Right cardiac atrium (tissue), 5 donors: ENCODE data around the gene NGF. TPM values are rescaled to one million over a fixed set of nuclear protein-coding genes. Genes with fewer than 3 reads are reported as not detected.
A peak's percentile ranks its signal among the peaks of the same experiment; 100 is the strongest.
"Not testable (repeated sequence)": the region's sequence is repeated elsewhere in the genome, so short reads cannot be mapped to it uniquely, and the experiment has no call there.

Source experiments
- ATAC-seq, 2 donors: fragments of 200-7000 bp; cut with Tn5 transposase; one replicate each; pipeline versions ENCODE4 v1.8.0 to v1.9.1; 2020; ENCODE audit warnings: moderate library complexity in 2 of 2, mild to moderate bottlenecking in 1 of 2
- DNase-seq, 3 donors: peaks; one replicate each; pipeline ENCODE4 v3.0.0-alpha.2; 2020
- H3K27ac ChIP-seq: one replicate; pipeline ENCODE4 v1.5.1; 2013; ENCODE audit warnings: mild to moderate bottlenecking, low read length, control low read depth, moderate library complexity
- H3K27me3 ChIP-seq: one replicate; pipeline ENCODE4 v1.6.1; 2013; ENCODE audit not compliant: control insufficient read depth, insufficient read depth
- H3K4me1 ChIP-seq: one replicate; pipeline ENCODE4 v1.6.1; 2013; ENCODE audit warnings: low read length; ENCODE audit not compliant: control insufficient read depth, insufficient read depth
- H3K4me3 ChIP-seq: one replicate; pipeline ENCODE4 v1.5.1; 2013; ENCODE audit warnings: low read length, control low read depth
- H3K9me3 ChIP-seq: one replicate; pipeline ENCODE4 v1.6.1; 2013; ENCODE audit warnings: low read length; ENCODE audit not compliant: control insufficient read depth
- WGBS: extraction: QIAGEN DNeasy Blood & Tissue Kit; methylation state at CpG from one replicate; pipeline ENCODE4 v1.1.7; 2013; 5-methylcytosine and 5-hydroxymethylcytosine counted together
- intact Hi-C, 4 donors: fragments of 100-400 bp; cut with DNase I; formaldehyde crosslinking; loops; one replicate each; pipeline versions ENCODE4 v1.11.0 to v1.14.0; 2022 to 2023
- long read RNA-seq, 4 donors: library from polyadenylated mRNA; unstranded; transcript quantifications; one replicate each; pipeline ENCODE4 v2.0.0, GENCODE V29; 2020 to 2021
- polyA plus RNA-seq: library from polyadenylated mRNA; stranded (reverse); fragments of 200-250 nt; gene quantifications from one replicate; pipeline ENCODE4 v1.2.3, GENCODE V29; 2013
- total RNA-seq, 4 donors: library from RNA; stranded (reverse); fragmentation: NEBNext Ultra II Directional; extraction: Animal tissue kit (Norgen Biotek cat#: 25700); gene quantifications; one replicate each; pipeline ENCODE4 v1.2.1, GENCODE V29; 2021
- donor health status: healthy with polysubstance abuse.
- donor health status: DM: no; HTN: yes; CAD: no.
- donor health status: DM: no; HTN: no; CAD: no.
- donor health status: DM: no; HTN: yes; CAD: no; lungs with severe emphysema.
- donor health status: DM: yes; HTN: yes; CAD: no.

The NGF gene
- 1 to 10 TPM; 3.3 to 7.4 (median 5.6) TPM for total RNA-seq
- 17.4 TPM for polyA plus RNA-seq
- long read RNA-seq, donor 1, transcript NGF-201 (3 exons, 1,047 nt), result major isoform, 9 of 18 reads
- long read RNA-seq, donor 1, partial matches to known transcripts, result 1 of 18 reads
- long read RNA-seq, donor 1, other reads (novel, unspliced or antisense), result 8 of 18 reads
- long read RNA-seq, donor 2, partial matches to known transcripts, result 0 of 7 reads
- long read RNA-seq, donor 2, other reads (novel, unspliced or antisense), result 5 of 7 reads
- long read RNA-seq, donor 3, partial matches to known transcripts, result 0 of 11 reads
- long read RNA-seq, donor 3, other reads (novel, unspliced or antisense), result 8 of 11 reads
- long read RNA-seq, donor 4, partial matches to known transcripts, result 1 of 3 reads
- long read RNA-seq, donor 4, other reads (novel, unspliced or antisense), result 1 of 3 reads

- ATAC-seq (peak; percentile 82 to 93), DNase-seq (peak; percentile 72 to 86 (median 85))
- no peaks in the 10 kb centered on the region for H3K9me3 ChIP-seq
- 1% methylated on average over 69 of the region's 69 CpGs for WGBS
- H3K27me3 ChIP-seq, result no peaks in the 10 kb centered on the region
- peaks cover 2% of the 10 kb centered on the region for H3K4me1 ChIP-seq
- intact Hi-C loops, result loop anchor here in 1 of 4 donors (5.0 kb wide), 1 partner anchor 201 kb away; no protein-coding TSS in a partner anchor
- H3K27ac ChIP-seq, result peak within 1 kb of the TSS; percentile 44
- peak within 1 kb of the TSS; percentile 64 for H3K4me3 ChIP-seq
Measured at GRCh38 chr1:115337633-115338456, at the start of gene NGF. TSS of gene NGF (minus strand) at chr1:115338249. CDS start at chr1:115286795, 51,454 bp downstream.

- WGBS, result 93% methylated on average over 2 of the region's 2 CpGs
- intact Hi-C loops, DNase-seq, H3K4me1 ChIP-seq, H3K27me3 ChIP-seq, H3K27ac ChIP-seq, ATAC-seq, H3K4me3 ChIP-seq, H3K9me3 ChIP-seq: not testable (repeated sequence)
Measured at GRCh38 chr1:115383455-115383854, 45.4 kb upstream of the NGF start.

- DNase-seq (no peak), ATAC-seq (no peak)
- WGBS, result 80% methylated on average over 4 of the region's 4 CpGs
- intact Hi-C loops, result no loop called here
- Histone ChIP-seq H3K4me3 (no peak overlapping the region), H3K27me3 (no peaks in the 10 kb centered on the region), H3K27ac (no peak overlapping the region), H3K9me3 (no peaks in the 10 kb centered on the region), H3K4me1 (no peaks in the 10 kb centered on the region)
Measured at GRCh38 chr1:115379943-115380342, 41.9 kb upstream of the NGF start.

GRCh38 chr1:115377411-115377810, 39.4 kb upstream of the NGF start:
- Histone ChIP-seq H3K4me1 (no peaks in the 10 kb centered on the region), H3K4me3 (no peak overlapping the region), H3K27me3 (no peaks in the 10 kb centered on the region), H3K27ac (no peak overlapping the region), H3K9me3 (no peaks in the 10 kb centered on the region)
- ATAC-seq (no peak), DNase-seq (no peak)
- WGBS, result 52% methylated on average over 2 of the region's 2 CpGs
- intact Hi-C loops, result no loop called here

GRCh38 chr1:115374598-115374997, 36.5 kb upstream of the NGF start:
- H3K27ac ChIP-seq, result no peak overlapping the region
- intact Hi-C loops, result no loop called here
- DNase-seq, result no peak
- 93% methylated on average over 3 of the region's 3 CpGs for WGBS
- no peaks in the 10 kb centered on the region for H3K4me1 ChIP-seq
- H3K9me3 ChIP-seq, result no peaks in the 10 kb centered on the region
- no peak for ATAC-seq
- no peak overlapping the region for H3K4me3 ChIP-seq
- no peaks in the 10 kb centered on the region for H3K27me3 ChIP-seq

GRCh38 chr1:115373305-115373704, 35.3 kb upstream of the NGF start:
- intact Hi-C loops, result no loop called here
- Histone ChIP-seq H3K4me3 (no peak overlapping the region), H3K27me3 (no peaks in the 10 kb centered on the region), H3K27ac (no peak overlapping the region), H3K9me3 (no peaks in the 10 kb centered on the region), H3K4me1 (no peaks in the 10 kb centered on the region)
- no peak for DNase-seq
- peak in 1 of 2 donors; percentile 21 for ATAC-seq

GRCh38 chr1:115365738-115366137, 27.7 kb upstream of the NGF start:
- no peaks in the 10 kb centered on the region for H3K27me3 ChIP-seq
- no peaks in the 10 kb centered on the region for H3K9me3 ChIP-seq
- DNase-seq (peak; percentile 21 to 81 (median 74)), ATAC-seq (peak in 1 of 2 donors; percentile 30)
- H3K27ac ChIP-seq, result no peak overlapping the region
- H3K4me3 ChIP-seq, result no peak overlapping the region
- H3K4me1 ChIP-seq, result peaks cover 11% of the 10 kb centered on the region
- WGBS, result 67% methylated on average over 5 of the region's 5 CpGs
- intact Hi-C loops, result no loop called here

- ATAC-seq, result peak; percentile 62 to 74
- no peaks in the 10 kb centered on the region for H3K27me3 ChIP-seq
- 45% methylated on average over 2 of the region's 2 CpGs for WGBS
- peak overlapping the region; percentile 62 for H3K27ac ChIP-seq
- peaks cover 11% of the 10 kb centered on the region for H3K4me1 ChIP-seq
- intact Hi-C loops, result no loop called here
- no peak overlapping the region for H3K4me3 ChIP-seq
- no peak for DNase-seq
- no peaks in the 10 kb centered on the region for H3K9me3 ChIP-seq
Measured at GRCh38 chr1:115364780-115365155, 26.7 kb upstream of the NGF start.

- intact Hi-C loops, result no loop called here
- Histone ChIP-seq H3K27me3 (no peaks in the 10 kb centered on the region), H3K4me1 (peaks cover 11% of the 10 kb centered on the region), H3K27ac (peak overlapping the region; percentile 66), H3K9me3 (no peaks in the 10 kb centered on the region), H3K4me3 (no peak overlapping the region)
- peak; percentile 38 to 76 (median 74) for DNase-seq
- WGBS, result 43% methylated on average over 7 of the region's 7 CpGs
- ATAC-seq, result peak; percentile 78 to 81
Measured at GRCh38 chr1:115364046-115364779, 26.2 kb upstream of the NGF start.

- Histone ChIP-seq H3K4me1 (peaks cover 11% of the 10 kb centered on the region), H3K4me3 (no peak overlapping the region), H3K27ac (no peak overlapping the region), H3K9me3 (no peaks in the 10 kb centered on the region), H3K27me3 (no peaks in the 10 kb centered on the region)
- no peak for DNase-seq
- intact Hi-C loops, result no loop called here
- 52% methylated on average over 1 of the region's 1 CpG for WGBS
- no peak for ATAC-seq
Measured at GRCh38 chr1:115363171-115363570, 25.1 kb upstream of the NGF start.
